ENCODE results near the gene RHBDL3.
"Not testable (repeated sequence)": the region's sequence is repeated elsewhere in the genome, so short reads cannot be mapped to it uniquely, and the experiment has no call there.

RHBDL3 gene

DNA sequence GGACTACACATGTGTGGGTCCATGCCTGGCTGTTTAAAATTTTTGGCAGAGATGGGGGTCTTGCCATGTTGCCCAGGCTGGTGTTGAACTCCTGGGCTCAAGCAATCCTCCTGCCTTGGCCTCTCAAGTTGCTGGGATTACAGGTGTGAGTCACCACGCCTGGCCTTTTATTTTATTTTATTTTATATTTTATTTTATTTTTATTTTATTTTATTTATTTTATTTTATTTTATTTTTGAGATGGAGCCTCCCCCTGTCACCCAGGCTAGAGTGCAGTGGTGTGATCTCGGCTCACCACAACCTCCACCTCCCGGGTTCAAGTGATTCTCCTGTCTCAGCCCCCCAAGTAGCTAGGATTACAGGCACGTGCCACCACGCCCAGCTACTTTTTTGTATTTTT lies 51.0 kb downstream of the RHBDL3 start:
- not testable (repeated sequence) for H3K4me3 ChIP-seq (ENCODE audit: low read length); H3K36me3 ChIP-seq (ENCODE audit: insufficient read depth, low read length); H3K9ac ChIP-seq (ENCODE audit: low read depth, low read length); H3K4me2 ChIP-seq (ENCODE audit: low read length); H3K9me3 ChIP-seq (replicated peaks; ENCODE audit: low read length); H3K4me1 ChIP-seq (ENCODE audit: control insufficient read depth, insufficient read depth, low read length)
- H3K27me3 ChIP-seq (ENCODE audit: control insufficient read depth, insufficient read depth, low read length), result peaks cover 36% of the 10 kb centered on the region

DNA sequence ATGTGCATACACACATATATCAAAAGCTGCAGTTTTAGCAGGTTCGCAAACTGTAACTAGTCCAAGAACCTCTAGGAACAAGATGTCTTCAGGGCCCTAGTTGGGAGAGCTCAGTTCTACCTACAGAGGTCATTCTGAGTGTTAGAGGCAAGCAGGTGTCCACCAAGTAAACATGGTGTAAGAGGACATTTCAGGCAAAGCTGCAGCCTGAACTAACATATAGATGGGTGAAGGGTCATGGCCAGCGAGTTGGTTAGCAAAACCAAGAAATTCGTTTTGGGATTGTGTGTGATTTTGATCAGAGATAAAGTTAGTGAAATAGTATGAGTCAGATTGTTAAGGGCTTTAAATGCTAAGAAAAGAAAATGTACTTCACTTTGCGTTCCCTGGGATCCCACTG lies 51.7 kb downstream of the RHBDL3 start:
- no peaks in the 10 kb centered on the region for H3K9me3 ChIP-seq (replicated peaks; ENCODE audit: low read length)
- no peak overlapping the region for H3K4me2 ChIP-seq (ENCODE audit: low read length)
- H3K27me3 ChIP-seq (ENCODE audit: control insufficient read depth, insufficient read depth, low read length), result peaks cover 32% of the 10 kb centered on the region
- no peaks in the 10 kb centered on the region for H3K36me3 ChIP-seq (ENCODE audit: insufficient read depth, low read length)
- no peak overlapping the region for H3K9ac ChIP-seq (ENCODE audit: low read depth, low read length)
- no peak overlapping the region for H3K4me3 ChIP-seq (ENCODE audit: low read length)
- H3K4me1 ChIP-seq (ENCODE audit: control insufficient read depth, insufficient read depth, low read length), result no peaks in the 10 kb centered on the region

DNA sequence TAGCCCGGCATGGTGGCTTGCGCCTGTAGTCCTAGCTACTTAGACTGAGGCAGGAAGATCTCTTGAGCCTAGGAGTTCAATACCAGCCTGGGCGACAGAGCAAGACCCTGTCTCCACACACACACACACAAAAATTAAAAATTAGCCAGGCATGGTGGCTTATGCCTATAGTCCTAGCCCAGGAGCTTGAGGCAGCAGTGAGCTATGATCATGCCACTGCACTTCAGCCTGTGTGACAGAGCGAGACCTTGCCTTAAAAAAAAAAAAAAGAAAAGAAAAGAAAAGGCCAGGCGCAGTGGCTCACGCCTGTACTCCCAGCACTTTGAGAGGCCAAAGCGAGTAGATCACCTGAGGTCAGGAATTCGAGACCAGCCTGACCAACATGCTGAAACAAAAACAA lies 52.4 kb downstream of the RHBDL3 start:
- no peak overlapping the region for H3K4me2 ChIP-seq (ENCODE audit: low read length)
- H3K9me3 ChIP-seq (replicated peaks; ENCODE audit: low read length), result no peaks in the 10 kb centered on the region
- H3K36me3 ChIP-seq (ENCODE audit: insufficient read depth, low read length), result no peaks in the 10 kb centered on the region
- no peaks in the 10 kb centered on the region for H3K4me1 ChIP-seq (ENCODE audit: control insufficient read depth, insufficient read depth, low read length)
- H3K9ac ChIP-seq (ENCODE audit: low read depth, low read length), result no peak overlapping the region
- peaks cover 32% of the 10 kb centered on the region for H3K27me3 ChIP-seq (ENCODE audit: control insufficient read depth, insufficient read depth, low read length)
- H3K4me3 ChIP-seq (ENCODE audit: low read length), result no peak overlapping the region

DNA sequence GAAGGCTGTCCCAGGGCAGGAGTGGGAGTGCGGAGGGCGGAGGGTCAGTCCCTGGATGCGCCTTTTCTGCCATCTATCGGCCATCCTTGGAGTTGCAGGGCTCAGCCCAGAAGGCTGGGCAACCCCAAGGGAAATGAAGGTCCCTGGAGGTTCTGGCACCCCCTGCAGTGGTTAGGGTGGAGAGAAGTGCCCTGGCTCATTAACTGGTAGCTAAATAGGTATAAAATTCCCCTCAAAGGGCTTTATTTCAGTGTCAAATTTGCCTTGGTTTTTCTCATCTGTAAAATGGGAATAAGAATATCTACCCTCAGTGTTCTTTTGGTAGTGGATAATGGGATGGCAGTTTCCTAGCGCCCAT lies 53.9 kb downstream of the RHBDL3 start:
- Histone ChIP-seq H3K4me3 (ENCODE audit: low read length) (no peak overlapping the region), H3K36me3 (ENCODE audit: insufficient read depth, low read length) (no peaks in the 10 kb centered on the region), H3K4me1 (ENCODE audit: control insufficient read depth, insufficient read depth, low read length) (peaks cover 10% of the 10 kb centered on the region), H3K4me2 (ENCODE audit: low read length) (no peak overlapping the region), H3K27me3 (ENCODE audit: control insufficient read depth, insufficient read depth, low read length) (peaks cover 26% of the 10 kb centered on the region), H3K9me3 (replicated peaks; ENCODE audit: low read length) (no peaks in the 10 kb centered on the region), H3K9ac (ENCODE audit: low read depth, low read length) (no peak overlapping the region)

DNA sequence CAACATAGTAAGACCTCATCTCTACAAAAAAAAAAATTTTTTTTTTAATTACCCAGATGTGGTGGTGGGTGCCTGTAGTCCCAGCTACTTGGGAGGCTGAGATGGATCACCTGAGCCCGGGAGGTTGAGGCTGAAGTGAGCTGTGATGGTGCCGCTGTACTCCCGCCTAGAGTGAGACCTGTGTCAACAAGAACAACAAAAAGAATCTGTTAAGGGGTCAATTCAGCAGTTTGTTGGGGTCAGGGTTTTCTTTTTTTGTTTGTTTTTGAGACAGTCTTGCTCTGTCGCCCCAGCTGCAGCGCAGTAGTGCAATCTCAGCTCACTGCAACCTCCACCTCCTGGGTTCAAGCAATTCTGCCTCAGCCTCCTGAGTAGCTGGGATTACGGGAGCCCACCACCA lies 54.4 kb downstream of the RHBDL3 start:
- H3K4me2 ChIP-seq (ENCODE audit: low read length); H3K9ac ChIP-seq (ENCODE audit: low read depth, low read length); H3K36me3 ChIP-seq (ENCODE audit: insufficient read depth, low read length); H3K4me3 ChIP-seq (ENCODE audit: low read length); H3K9me3 ChIP-seq (replicated peaks; ENCODE audit: low read length): not testable (repeated sequence)
- Histone ChIP-seq H3K4me1 (ENCODE audit: control insufficient read depth, insufficient read depth, low read length) (peaks cover 10% of the 10 kb centered on the region), H3K27me3 (ENCODE audit: control insufficient read depth, insufficient read depth, low read length) (peaks cover 21% of the 10 kb centered on the region)

DNA sequence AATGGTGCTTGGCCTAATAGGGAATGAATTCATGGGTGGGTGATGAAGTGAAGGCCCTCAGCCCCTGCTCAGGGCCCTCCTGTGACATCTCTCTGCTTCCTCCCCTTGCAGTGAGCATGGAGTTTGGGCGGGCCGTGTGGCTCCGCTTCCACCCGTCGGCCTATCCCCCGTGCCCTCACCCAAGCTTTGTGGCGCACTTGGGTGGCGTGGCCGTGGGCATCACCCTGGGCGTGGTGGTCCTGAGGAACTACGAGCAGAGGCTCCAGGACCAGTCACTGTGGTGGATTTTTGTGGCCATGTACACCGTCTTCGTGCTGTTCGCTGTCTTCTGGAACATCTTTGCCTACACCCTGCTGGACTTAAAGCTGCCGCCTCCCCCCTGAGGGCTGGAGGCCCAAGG lies 55.2 kb downstream of the RHBDL3 start:
- Histone ChIP-seq H3K4me2 (ENCODE audit: low read length) (no peak overlapping the region), H3K4me1 (ENCODE audit: control insufficient read depth, insufficient read depth, low read length) (peaks cover 10% of the 10 kb centered on the region), H3K9me3 (replicated peaks; ENCODE audit: low read length) (no peaks in the 10 kb centered on the region), H3K36me3 (ENCODE audit: insufficient read depth, low read length) (no peaks in the 10 kb centered on the region), H3K9ac (ENCODE audit: low read depth, low read length) (no peak overlapping the region), H3K27me3 (ENCODE audit: control insufficient read depth, insufficient read depth, low read length) (peaks cover 13% of the 10 kb centered on the region), H3K4me3 (ENCODE audit: low read length) (no peak overlapping the region)

DNA sequence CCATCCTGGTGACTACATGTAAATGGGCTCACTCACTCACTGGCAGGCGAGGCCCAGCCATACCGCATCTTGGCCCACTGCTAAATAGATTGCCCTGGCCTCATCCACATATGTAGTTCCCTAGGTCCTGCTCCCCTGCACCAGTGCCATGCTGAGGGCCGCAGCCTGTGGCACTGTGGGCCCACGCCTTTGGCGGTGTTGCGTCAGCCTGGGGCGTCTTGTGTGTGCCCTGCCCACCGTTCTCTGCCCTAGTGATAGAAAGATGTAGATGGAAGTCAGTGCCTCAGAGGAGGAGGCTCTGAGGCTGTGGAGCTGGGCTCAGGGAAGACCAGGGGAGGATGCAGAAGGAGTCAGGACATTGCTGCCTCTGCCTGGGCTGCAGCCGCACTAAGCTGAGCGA lies 57.4 kb downstream of the RHBDL3 start:
- no peak overlapping the region for H3K9ac ChIP-seq (ENCODE audit: low read depth, low read length)
- H3K27me3 ChIP-seq (ENCODE audit: control insufficient read depth, insufficient read depth, low read length), result peaks cover 4% of the 10 kb centered on the region
- no peak overlapping the region for H3K4me3 ChIP-seq (ENCODE audit: low read length)
- H3K4me2 ChIP-seq (ENCODE audit: low read length), result no peak overlapping the region
- peaks cover 10% of the 10 kb centered on the region for H3K4me1 ChIP-seq (ENCODE audit: control insufficient read depth, insufficient read depth, low read length)
- no peaks in the 10 kb centered on the region for H3K9me3 ChIP-seq (replicated peaks; ENCODE audit: low read length)
- no peaks in the 10 kb centered on the region for H3K36me3 ChIP-seq (ENCODE audit: insufficient read depth, low read length)

DNA sequence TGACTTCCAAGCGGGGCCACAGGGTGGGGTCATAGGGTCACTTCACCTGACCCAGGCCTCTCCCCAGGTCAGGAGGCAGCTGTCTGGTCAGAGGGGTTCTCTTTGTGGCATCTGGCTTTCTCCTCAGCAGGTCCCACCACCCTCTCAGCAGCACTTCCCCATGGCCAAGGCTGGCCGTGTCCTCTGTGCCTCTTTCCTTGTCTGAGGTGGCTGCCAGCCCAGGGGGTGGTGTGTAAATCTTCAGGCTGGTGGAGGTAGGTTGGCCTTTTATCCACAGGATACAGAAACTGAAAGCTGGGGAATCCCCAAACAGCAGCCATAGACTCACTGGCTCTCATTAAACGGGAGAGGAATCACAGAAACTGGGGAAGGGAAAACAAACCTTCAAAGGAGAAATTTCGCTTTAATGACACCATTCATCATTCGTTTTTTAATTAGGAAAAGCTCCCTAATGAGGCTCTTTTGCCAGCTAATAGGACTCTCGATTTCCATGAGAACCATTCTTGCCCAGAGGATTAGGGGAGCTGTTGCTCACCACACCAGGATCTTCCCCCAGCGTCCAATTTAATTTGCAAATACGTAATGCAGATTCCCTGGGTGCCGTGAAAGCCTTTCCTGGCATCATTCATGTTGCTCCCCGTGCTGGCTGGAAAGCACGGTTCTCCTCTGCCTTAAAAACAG lies 58.3 kb downstream of the RHBDL3 start:
- Histone ChIP-seq H3K9ac (ENCODE audit: low read depth, low read length) (peak overlapping the region; percentile 28), H3K4me3 (ENCODE audit: low read length) (peak overlapping the region; percentile 50), H3K9me3 (replicated peaks; ENCODE audit: low read length) (no peaks in the 10 kb centered on the region), H3K27me3 (ENCODE audit: control insufficient read depth, insufficient read depth, low read length) (no peaks in the 10 kb centered on the region), H3K36me3 (ENCODE audit: insufficient read depth, low read length) (no peaks in the 10 kb centered on the region), H3K4me2 (ENCODE audit: low read length) (peak overlapping the region; percentile 77), H3K4me1 (ENCODE audit: control insufficient read depth, insufficient read depth, low read length) (peaks cover 10% of the 10 kb centered on the region)

DNA sequence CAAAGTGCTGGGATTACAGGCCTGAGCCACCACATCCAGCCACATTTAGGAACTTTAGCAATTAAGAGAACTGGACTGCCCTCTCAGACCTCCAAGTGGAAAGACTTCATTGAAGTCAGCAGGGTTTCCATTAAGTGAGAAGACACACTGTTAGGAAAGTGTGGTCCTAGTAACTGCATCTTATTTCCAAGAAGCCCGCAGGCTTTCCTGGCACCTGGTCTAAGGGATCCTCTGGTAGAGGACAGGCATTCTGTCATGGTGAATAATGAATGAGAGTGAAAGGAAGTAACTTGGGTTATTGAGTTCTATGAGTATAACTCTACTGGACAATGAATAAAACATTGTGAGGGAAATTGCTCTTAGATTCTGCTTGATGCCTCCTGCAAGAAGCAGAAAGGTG lies 62.3 kb downstream of the RHBDL3 start:
- no peak overlapping the region for H3K4me2 ChIP-seq (ENCODE audit: low read length)
- no peaks in the 10 kb centered on the region for H3K36me3 ChIP-seq (ENCODE audit: insufficient read depth, low read length)
- no peak overlapping the region for H3K9ac ChIP-seq (ENCODE audit: low read depth, low read length)
- H3K27me3 ChIP-seq (ENCODE audit: control insufficient read depth, insufficient read depth, low read length), result no peaks in the 10 kb centered on the region
- H3K4me3 ChIP-seq (ENCODE audit: low read length), result no peak overlapping the region
- no peaks in the 10 kb centered on the region for H3K9me3 ChIP-seq (replicated peaks; ENCODE audit: low read length)
- H3K4me1 ChIP-seq (ENCODE audit: control insufficient read depth, insufficient read depth, low read length), result peaks cover 10% of the 10 kb centered on the region

DNA sequence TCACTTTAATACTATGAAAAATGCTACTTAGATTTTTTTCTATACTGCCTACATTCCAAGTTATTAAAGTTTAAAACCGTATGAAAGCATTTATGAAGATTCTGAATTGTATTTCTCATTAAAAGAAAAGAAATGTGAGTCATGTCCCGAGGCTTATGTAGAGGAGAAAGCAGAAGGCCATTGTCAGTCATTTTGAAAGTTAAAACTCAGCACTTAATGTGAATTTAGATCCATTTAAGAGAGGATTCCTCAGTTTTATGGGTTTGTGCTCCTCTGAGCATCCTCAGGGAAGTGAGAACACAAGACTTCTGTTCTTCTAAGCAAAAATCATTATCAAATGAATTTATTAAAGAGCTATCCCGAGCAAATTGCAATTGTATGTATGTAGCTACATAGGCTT lies 64.5 kb downstream of the RHBDL3 start:
- Histone ChIP-seq H3K9ac (ENCODE audit: low read depth, low read length) (no peak overlapping the region), H3K36me3 (ENCODE audit: insufficient read depth, low read length) (peaks cover 9% of the 10 kb centered on the region), H3K9me3 (replicated peaks; ENCODE audit: low read length) (no peaks in the 10 kb centered on the region), H3K4me2 (ENCODE audit: low read length) (no peak overlapping the region), H3K4me3 (ENCODE audit: low read length) (no peak overlapping the region), H3K4me1 (ENCODE audit: control insufficient read depth, insufficient read depth, low read length) (peaks cover under 1% of the 10 kb centered on the region), H3K27me3 (ENCODE audit: control insufficient read depth, insufficient read depth, low read length) (no peaks in the 10 kb centered on the region)

DNA sequence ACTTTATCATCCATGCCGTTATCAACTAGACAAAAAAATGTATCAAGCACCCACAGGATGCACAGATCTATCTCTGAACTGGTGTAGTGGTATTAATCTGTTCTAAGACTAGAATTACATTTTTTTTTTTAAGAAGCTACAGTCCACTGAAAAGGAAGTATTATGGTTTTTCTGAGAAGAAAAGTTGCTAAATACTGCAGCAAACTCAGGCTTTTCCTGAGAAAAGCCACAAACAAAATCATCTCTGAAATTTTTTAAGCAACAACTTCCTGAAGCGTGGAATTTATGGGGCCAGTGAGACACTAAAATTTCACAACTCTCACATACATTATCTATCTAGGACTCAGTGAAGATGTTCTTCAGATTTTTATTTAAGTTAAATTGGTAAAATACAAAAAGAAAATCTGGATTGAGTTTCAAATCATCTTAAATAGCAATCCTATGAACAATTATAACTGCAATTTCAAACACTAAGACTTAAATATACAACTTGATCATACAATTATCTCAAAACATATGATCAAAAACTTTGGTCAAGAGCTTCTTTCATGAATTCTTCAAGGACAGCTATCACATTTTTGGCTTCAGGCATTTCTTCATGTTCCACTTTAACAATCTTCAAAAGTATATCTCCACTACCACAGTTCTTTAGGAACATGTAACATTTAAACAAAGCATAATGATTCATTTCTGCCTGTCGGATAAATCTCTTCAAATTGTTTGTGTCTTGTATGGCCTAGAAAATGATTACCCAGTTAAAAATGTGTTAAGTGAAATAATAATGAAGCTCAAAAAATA lies 65.8 kb downstream of the RHBDL3 start:
- no peaks in the 10 kb centered on the region for H3K27me3 ChIP-seq (ENCODE audit: control insufficient read depth, insufficient read depth, low read length)
- no peak overlapping the region for H3K4me3 ChIP-seq (ENCODE audit: low read length)
- H3K9me3 ChIP-seq (replicated peaks; ENCODE audit: low read length), result no peaks in the 10 kb centered on the region
- peaks cover 10% of the 10 kb centered on the region for H3K4me1 ChIP-seq (ENCODE audit: control insufficient read depth, insufficient read depth, low read length)
- H3K9ac ChIP-seq (ENCODE audit: low read depth, low read length), result no peak overlapping the region
- no peak overlapping the region for H3K4me2 ChIP-seq (ENCODE audit: low read length)
- peaks cover 9% of the 10 kb centered on the region for H3K36me3 ChIP-seq (ENCODE audit: insufficient read depth, low read length)

DNA sequence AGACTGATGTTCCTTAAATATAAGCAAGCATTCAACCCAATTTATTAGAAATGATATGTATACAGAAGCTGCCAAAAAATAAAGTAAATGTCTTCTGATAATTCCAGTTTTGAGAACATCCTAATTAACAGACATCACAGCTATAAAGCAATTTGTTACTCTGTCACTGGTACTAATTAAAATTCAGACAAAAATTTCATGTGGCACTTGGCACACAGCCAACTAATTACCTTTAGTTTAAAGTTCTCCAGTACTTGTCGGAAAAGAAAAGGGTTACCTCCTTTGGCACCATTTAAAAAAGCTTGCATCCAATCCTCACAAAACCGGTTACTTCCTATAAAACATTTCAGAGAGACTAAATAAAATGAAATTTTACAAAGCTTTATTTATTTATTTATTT lies 67.6 kb downstream of the RHBDL3 start:
- Histone ChIP-seq H3K4me1 (ENCODE audit: control insufficient read depth, insufficient read depth, low read length) (peaks cover 10% of the 10 kb centered on the region), H3K4me2 (ENCODE audit: low read length) (no peak overlapping the region), H3K27me3 (ENCODE audit: control insufficient read depth, insufficient read depth, low read length) (no peaks in the 10 kb centered on the region), H3K9me3 (replicated peaks; ENCODE audit: low read length) (no peaks in the 10 kb centered on the region), H3K36me3 (ENCODE audit: insufficient read depth, low read length) (peaks cover 9% of the 10 kb centered on the region), H3K4me3 (ENCODE audit: low read length) (no peak overlapping the region), H3K9ac (ENCODE audit: low read depth, low read length) (no peak overlapping the region)

All from skeletal muscle satellite cell (primary cell).